HG03060 (cell line): Measurements from ENCODE around the gene AXDND1.
"Not testable (repeated sequence)": the region's sequence is repeated elsewhere in the genome, so short reads cannot be mapped to it uniquely, and the experiment has no call there.

Experiments used
- ATAC-seq: cut with Tn5 transposase; IDR thresholded peaks from one replicate; pipeline ENCODE4 v1.9.1; 2021; ENCODE audit warnings: low read depth, moderate number of reproducible peaks; ENCODE audit not compliant: unreplicated experiment

Gene AXDND1

GRCh38 chr1:179361631-179362030, 4.1 kb upstream of the AXDND1 start:
- ATAC-seq, result not testable (repeated sequence)

GRCh38 chr1:179366093-179366800, 476 bp downstream of the AXDND1 start:
- ATAC-seq, result no peak

GRCh38 chr1:179369751-179370341, 4.1 kb downstream of the AXDND1 start:
- no peak for ATAC-seq

- ATAC-seq, result no peak
These were observed 6.4 kb downstream of the AXDND1 start for GRCh38 chr1:179372160-179372559.

- no peak for ATAC-seq
These were observed 10.5 kb downstream of the AXDND1 start for GRCh38 chr1:179376223-179376622.

GRCh38 chr1:179380299-179380698, 14.5 kb downstream of the AXDND1 start:
- no peak for ATAC-seq

GRCh38 chr1:179384027-179384426, 18.3 kb downstream of the AXDND1 start:
- ATAC-seq, result no peak

- ATAC-seq, result no peak
These were observed 19.7 kb downstream of the AXDND1 start for GRCh38 chr1:179385510-179385909.

GRCh38 chr1:179393721-179394120, 27.9 kb downstream of the AXDND1 start:
- no peak for ATAC-seq

GRCh38 chr1:179399399-179399798, 33.6 kb downstream of the AXDND1 start:
- not testable (repeated sequence) for ATAC-seq

- not testable (repeated sequence) for ATAC-seq
These were observed 52.0 kb downstream of the AXDND1 start for GRCh38 chr1:179417760-179418159.

- ATAC-seq, result not testable (repeated sequence)
These were observed 52.9 kb downstream of the AXDND1 start for GRCh38 chr1:179418706-179419105.

- no peak for ATAC-seq
These were observed 58.8 kb downstream of the AXDND1 start for GRCh38 chr1:179424610-179425009.

- ATAC-seq, result no peak
These were observed 59.4 kb downstream of the AXDND1 start for GRCh38 chr1:179425186-179425585.

GRCh38 chr1:179437171-179437570, 71.4 kb downstream of the AXDND1 start:
- ATAC-seq, result no peak

- ATAC-seq, result not testable (repeated sequence)
These were observed 73.9 kb downstream of the AXDND1 start for GRCh38 chr1:179439646-179440045.

GRCh38 chr1:179440301-179440700, 74.5 kb downstream of the AXDND1 start:
- ATAC-seq, result not testable (repeated sequence)

GRCh38 chr1:179440971-179441370, 75.2 kb downstream of the AXDND1 start:
- no peak for ATAC-seq

- no peak for ATAC-seq
These were observed 75.7 kb downstream of the AXDND1 start for GRCh38 chr1:179441501-179441900.

GRCh38 chr1:179442846-179443245, 77.1 kb downstream of the AXDND1 start:
- not testable (repeated sequence) for ATAC-seq

- ATAC-seq, result no peak
These were observed 79.8 kb downstream of the AXDND1 start for GRCh38 chr1:179445593-179445992.

GRCh38 chr1:179447489-179447888, 81.7 kb downstream of the AXDND1 start:
- ATAC-seq, result no peak
